Activated T-helper 17 cell treated with anti-CD3 and anti-CD28 coated beads, Interleukin-2, amount 50 U/mL, for 72 hours (primary cell): ENCODE measurements around the gene FAM241A. TPM values are rescaled to one million over a fixed set of nuclear protein-coding genes. Genes with fewer than 3 reads are reported as not detected.

ENCODE experiments used
- ATAC-seq: fragments of 150-1000 bp; cut with Tn5 transposase; replicated peaks from 2 replicates; pipeline ENCODE4 v1.10.0; 2021; ENCODE audit warnings: mild to moderate bottlenecking, moderate library complexity
- H3K27ac Mint-ChIP-seq: one replicate; pipeline ENCODE4 v1.8.0; 2022; ENCODE audit warnings: mixed read lengths
- H3K27me3 Mint-ChIP-seq: one replicate; pipeline ENCODE4 v1.8.0; 2022; ENCODE audit warnings: mixed read lengths
- H3K36me3 Mint-ChIP-seq: one replicate; pipeline ENCODE4 v1.8.0; 2022; ENCODE audit warnings: low read depth, mild to moderate bottlenecking, mixed read lengths
- H3K4me1 Mint-ChIP-seq: one replicate; pipeline ENCODE4 v1.8.0; 2022; ENCODE audit warnings: mixed read lengths
- H3K4me3 Mint-ChIP-seq: one replicate; pipeline ENCODE4 v1.8.0; 2022; ENCODE audit warnings: mild to moderate bottlenecking, mixed read lengths
- H3K9me3 Mint-ChIP-seq: one replicate; pipeline ENCODE4 v1.8.0; 2022; ENCODE audit warnings: mixed read lengths
- total RNA-seq, 2 donors: library from RNA; stranded (reverse); gene quantifications; one replicate each; pipeline ENCODE4 v1.2.3, GENCODE V29; 2022

Gene FAM241A
- total RNA-seq, 2 donors from 2014 or later: 3.0 to 3.8 TPM

DNA sequence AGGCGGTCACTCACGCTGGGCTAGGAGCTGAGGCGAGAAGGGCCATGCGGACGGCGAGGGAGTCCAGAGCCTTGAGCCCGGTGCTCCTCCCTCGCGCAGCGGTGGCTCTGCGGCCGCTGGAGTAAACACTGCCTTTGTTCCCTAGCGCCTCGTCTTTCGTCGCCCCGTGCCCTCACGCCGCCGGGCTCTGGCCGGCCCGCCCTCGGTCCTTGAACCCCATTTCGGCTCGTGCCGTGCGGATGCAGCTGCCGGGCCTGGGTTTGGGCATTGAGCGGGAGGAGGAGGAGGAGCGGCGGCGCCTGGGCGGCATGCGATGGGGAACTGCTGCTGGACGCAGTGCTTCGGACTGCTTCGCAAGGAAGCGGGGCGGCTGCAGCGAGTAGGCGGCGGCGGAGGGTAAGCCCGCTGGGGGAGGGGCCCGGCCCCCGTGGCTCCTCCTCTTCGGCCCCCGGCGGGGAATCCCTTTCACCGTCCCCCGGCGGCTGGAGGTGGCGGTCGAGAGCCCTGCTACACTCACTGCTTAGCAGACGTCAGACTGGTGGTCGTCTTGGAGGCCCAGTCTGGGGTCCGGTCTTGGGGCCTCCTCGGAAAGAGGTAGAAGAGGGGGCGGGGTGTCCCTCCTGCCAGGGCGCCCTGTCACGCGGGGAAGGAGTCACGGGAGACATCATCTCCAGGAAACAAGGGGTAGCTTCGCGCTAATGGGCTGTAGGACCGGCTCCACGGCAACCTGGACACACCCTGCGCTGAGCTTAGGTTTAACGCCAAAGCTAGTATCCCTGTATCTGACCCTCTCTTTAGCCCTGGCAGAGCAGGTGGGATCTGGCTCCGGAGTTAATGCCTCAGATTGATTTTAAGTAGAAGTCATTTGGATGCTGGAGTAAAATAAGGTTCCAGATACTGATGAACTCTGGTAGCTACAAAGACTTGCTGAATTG lies 86.8 kb downstream of the FAM241A start, which contains the start of gene AP1AR:
Gene AP1AR, plus strand, starts transcription at position 9 of the 935 bp plus-strand sequence. Its CDS starts 305 bp downstream, at position 314.
- ATAC-seq: peak; percentile 62
- peaks cover 18% of the 10 kb centered on the region for H3K4me1 Mint-ChIP-seq
- H3K4me3 Mint-ChIP-seq: peak within 1 kb of the TSS; percentile 99
- peak within 1 kb of the TSS; percentile 98 for H3K27ac Mint-ChIP-seq
- H3K27me3 Mint-ChIP-seq: no peaks in the 10 kb centered on the region
- H3K36me3 Mint-ChIP-seq: peaks cover 9% of the 10 kb centered on the region
- no peaks in the 10 kb centered on the region for H3K9me3 Mint-ChIP-seq

DNA sequence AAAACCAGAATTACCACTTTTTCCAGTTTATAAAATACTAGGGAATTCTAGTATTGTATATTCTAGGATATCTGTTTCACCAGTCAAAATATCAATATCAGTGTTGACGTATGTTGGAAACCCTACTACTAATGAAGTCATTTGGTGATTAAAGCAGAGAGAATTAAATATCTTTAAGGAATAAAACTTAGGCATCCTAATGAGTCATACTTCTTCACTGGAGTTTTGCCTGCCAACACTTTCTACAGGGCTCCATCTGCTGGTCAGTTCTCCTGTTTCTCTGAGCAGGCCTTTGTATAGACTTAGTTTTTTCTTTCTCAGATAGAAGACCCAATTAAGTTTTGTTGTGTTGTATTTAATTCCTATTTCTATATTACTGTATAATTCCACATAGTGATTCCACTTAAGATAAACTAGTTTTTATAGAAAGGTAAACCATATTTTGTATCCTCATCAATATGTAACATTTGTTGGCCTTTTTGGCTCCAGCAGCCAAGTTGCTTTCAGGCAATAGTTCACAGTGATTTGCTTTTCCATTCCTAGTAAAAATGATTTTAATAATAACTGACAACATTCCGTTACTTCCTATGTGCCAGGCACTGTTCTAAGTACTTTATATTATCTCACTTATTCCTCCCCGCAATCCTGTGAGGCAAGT lies 89.8 kb downstream of the FAM241A start:
- Mint-ChIP-seq H3K36me3 (peaks cover 10% of the 10 kb centered on the region), H3K9me3 (no peaks in the 10 kb centered on the region), H3K27me3 (no peaks in the 10 kb centered on the region), H3K4me3 (no peak overlapping the region), H3K27ac (no peak overlapping the region), H3K4me1 (peaks cover 27% of the 10 kb centered on the region)
- ATAC-seq: no peak

DNA sequence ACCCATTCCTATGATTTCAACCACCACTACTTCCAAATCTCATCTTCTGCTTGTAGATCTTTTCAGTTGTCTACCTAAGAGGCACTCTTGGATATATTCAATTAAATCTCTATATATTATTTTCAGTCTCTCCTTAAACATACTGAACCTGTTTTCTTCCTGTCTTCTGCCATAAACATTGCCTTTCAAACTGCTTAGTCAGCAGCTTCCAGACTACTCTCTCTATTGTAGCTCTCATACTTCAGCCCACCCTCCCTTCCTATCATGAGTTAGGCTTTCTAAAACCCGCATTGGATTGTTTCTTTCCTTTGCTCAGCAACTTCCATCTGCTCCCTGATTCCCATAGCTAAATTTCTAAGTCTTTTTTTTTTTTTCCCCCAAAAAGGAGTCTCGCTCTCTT lies 90.8 kb downstream of the FAM241A start:
- Mint-ChIP-seq H3K27ac (no peak overlapping the region), H3K27me3 (no peaks in the 10 kb centered on the region), H3K4me3 (no peak overlapping the region), H3K4me1 (peaks cover 31% of the 10 kb centered on the region), H3K9me3 (no peaks in the 10 kb centered on the region), H3K36me3 (peaks cover 10% of the 10 kb centered on the region)
- no peak for ATAC-seq

DNA sequence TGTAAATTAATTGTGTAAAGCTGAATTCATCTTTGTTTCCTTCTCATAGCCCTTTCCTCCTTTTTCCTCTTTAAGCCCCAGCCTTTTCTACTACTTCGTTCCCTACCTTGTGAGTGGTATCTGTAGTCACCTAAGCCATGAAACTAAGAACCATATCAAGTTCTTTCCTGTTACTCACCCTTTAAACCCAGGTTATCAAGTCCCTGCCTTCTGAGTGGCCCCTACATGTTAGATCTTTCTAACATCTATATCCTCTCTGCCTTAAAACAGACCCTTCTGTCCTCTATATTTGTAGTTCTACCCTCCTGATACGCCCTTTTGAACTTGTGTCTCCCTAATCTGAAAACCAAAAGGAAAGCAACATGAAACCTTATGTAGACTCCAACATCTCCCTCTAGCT lies 93.6 kb downstream of the FAM241A start:
- Mint-ChIP-seq H3K9me3 (no peaks in the 10 kb centered on the region), H3K27ac (no peak overlapping the region), H3K4me1 (peaks cover 29% of the 10 kb centered on the region), H3K36me3 (peaks cover 16% of the 10 kb centered on the region), H3K27me3 (no peaks in the 10 kb centered on the region), H3K4me3 (no peak overlapping the region)
- ATAC-seq: peak; percentile 72

Other genes with a start within 250 kb of the FAM241A start
- 10 to 100 TPM in 1 of 2 donors, 1 to 10 TPM in 1; 9.1 to 23.1 TPM for gene AP1AR, start 86.3 kb downstream of the FAM241A start, total RNA-seq
- 100 to 1,000 TPM in 1 of 2 donors, 10 to 100 TPM in 1; 53.6 to 108 TPM for gene TIFA, start 140.4 kb downstream of the FAM241A start, total RNA-seq
- gene ALPK1, start 151.9 kb downstream of the FAM241A start, total RNA-seq: 10 to 100 TPM; 15.7 to 55.3 TPM